Activated CD8-positive, alpha-beta T cell treated with anti-CD3 and anti-CD28 coated beads for 36 hours (primary cell): ENCODE results near the gene ANKLE1. TPM values are rescaled to one million over a fixed set of nuclear protein-coding genes. Genes with fewer than 3 reads are reported as not detected.

ENCODE experiments used
- ATAC-seq: fragments of 200-7000 bp; cut with Tn5 transposase; one replicate; pipeline ENCODE4 v1.10.0; 2021; ENCODE audit warnings: mild to moderate bottlenecking, moderate library complexity
- CTCF ChIA-PET: fragments of 350-600 bp; sonication (Branson Sonifier 250); formaldehyde crosslinking; loops from one replicate; lab custom pipeline; 2021; ENCODE audit warnings: antibody characterized with exemption; lab: Charles Lee
- POLR2A ChIA-PET: fragments of 350-600 bp; sonication (Branson Sonifier 250); formaldehyde crosslinking; loops from one replicate; lab custom pipeline; 2021; ENCODE audit warnings: antibody characterized with exemption; lab: Charles Lee
- DNase-seq: peaks from one replicate; pipeline ENCODE4 v3.0.0-alpha.2; 2020
- H3K27ac Mint-ChIP-seq: one replicate; pipeline ENCODE4 v1.8.0; 2021; ENCODE audit warnings: mild to moderate bottlenecking, mixed read lengths
- H3K27me3 Mint-ChIP-seq: one replicate; pipeline ENCODE4 v1.8.0; 2021; ENCODE audit warnings: mixed read lengths
- H3K36me3 Mint-ChIP-seq: one replicate; pipeline ENCODE4 v1.8.0; 2021; ENCODE audit warnings: low read depth, mixed read lengths
- H3K4me1 Mint-ChIP-seq: one replicate; pipeline ENCODE4 v1.8.0; 2021; ENCODE audit warnings: low read depth, mixed read lengths
- H3K4me3 Mint-ChIP-seq: one replicate; pipeline ENCODE4 v1.8.0; 2021; ENCODE audit warnings: mild to moderate bottlenecking, moderate library complexity, mixed read lengths
- H3K9me3 Mint-ChIP-seq: one replicate; pipeline ENCODE4 v1.8.0; 2021; ENCODE audit warnings: mixed read lengths
- intact Hi-C: fragments of 100-400 bp; cut with micrococcal nuclease; formaldehyde crosslinking; loops from one replicate; pipeline ENCODE4 v1.10.0; 2022
- total RNA-seq, 2 experiments: library from RNA; stranded (reverse); gene quantifications; one replicate each; pipeline ENCODE4 v1.2.3, GENCODE V29; 2021
- TF ChIP-seq, protein P1 (sequence below): fragments of 200-600 bp; IDR thresholded peaks from one replicate; pipeline ENCODE4 v1.8.0; 2022; ENCODE audit warnings: antibody characterized with exemption, mild to moderate bottlenecking

Gene ANKLE1
- total RNA-seq, 2 experiments from 2014 or later, result 15.9 to 18.4 TPM

DNA sequence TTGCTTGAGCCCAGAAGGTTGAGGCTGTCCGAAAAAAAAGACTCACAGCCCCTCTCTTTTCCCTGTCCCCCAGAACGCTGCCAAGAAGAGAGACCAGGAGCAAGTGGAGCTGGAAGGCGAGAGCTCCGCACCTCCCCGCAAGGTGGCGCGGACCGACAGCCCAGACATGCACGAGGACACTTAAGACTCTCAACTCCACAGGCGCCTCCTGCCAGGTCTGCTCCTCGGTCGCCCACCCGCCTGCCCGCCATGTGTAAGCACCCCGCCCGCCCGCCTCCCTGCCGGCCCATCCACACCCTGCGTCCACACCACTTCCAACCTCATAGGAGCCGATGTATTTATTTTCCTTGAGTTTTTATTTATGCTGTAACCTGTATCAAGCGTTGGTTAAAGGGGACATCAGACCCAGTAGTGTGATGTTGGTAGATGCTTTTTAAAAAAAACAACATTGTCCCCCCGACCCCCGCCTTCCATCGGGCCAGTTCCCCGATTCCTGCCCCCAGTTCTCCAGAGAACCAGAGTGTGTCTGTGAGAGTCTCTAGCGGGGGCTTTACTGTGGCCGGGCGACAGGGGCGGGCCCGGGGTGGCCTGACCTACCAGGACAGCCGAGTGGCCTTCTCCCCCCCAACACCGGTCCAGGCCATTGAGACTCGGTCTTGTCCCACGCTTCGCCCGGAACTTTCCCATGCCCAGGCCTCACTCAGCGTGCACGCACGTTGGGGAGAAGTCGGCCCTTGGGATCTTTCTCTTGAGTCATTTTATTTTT is 38.0 kb downstream of the ANKLE1 start:
- Mint-ChIP-seq H3K4me3 (no peak overlapping the region), H3K27me3 (no peaks in the 10 kb centered on the region), H3K36me3 (peaks cover 25% of the 10 kb centered on the region), H3K9me3 (no peaks in the 10 kb centered on the region), H3K4me1 (peaks cover 8% of the 10 kb centered on the region), H3K27ac (no peak overlapping the region)
- ChIA-PET CTCF (no interaction called here), POLR2A (no interaction called here)
- TF ChIP-seq, protein P1, sequence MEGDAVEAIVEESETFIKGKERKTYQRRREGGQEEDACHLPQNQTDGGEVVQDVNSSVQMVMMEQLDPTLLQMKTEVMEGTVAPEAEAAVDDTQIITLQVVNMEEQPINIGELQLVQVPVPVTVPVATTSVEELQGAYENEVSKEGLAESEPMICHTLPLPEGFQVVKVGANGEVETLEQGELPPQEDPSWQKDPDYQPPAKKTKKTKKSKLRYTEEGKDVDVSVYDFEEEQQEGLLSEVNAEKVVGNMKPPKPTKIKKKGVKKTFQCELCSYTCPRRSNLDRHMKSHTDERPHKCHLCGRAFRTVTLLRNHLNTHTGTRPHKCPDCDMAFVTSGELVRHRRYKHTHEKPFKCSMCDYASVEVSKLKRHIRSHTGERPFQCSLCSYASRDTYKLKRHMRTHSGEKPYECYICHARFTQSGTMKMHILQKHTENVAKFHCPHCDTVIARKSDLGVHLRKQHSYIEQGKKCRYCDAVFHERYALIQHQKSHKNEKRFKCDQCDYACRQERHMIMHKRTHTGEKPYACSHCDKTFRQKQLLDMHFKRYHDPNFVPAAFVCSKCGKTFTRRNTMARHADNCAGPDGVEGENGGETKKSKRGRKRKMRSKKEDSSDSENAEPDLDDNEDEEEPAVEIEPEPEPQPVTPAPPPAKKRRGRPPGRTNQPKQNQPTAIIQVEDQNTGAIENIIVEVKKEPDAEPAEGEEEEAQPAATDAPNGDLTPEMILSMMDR, result no peak
- intact Hi-C loops, result no loop called here
- no peak for DNase-seq
- no peak for ATAC-seq

DNA sequence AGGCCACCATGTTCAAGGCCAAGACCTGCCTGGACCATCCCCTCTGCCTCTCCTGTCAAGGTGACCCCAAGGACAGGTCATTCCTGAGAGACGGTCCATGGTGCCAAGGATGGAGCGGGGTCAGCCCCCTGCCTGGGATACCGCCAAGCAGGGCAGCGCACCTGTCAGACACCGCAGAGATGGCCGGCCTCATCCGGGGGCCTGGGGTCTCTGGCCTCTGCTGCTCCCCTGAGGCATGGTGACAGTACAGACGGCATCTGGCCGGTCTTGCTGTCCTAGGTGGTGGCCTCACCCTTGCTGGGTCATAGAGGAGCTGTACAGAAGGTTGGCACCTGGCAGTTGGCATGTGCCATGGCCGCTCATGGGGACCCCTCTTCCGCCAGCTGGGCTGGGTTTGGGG is 38.7 kb downstream of the ANKLE1 start:
- H3K27me3 Mint-ChIP-seq, result no peaks in the 10 kb centered on the region
- ATAC-seq, result no peak
- peaks cover 8% of the 10 kb centered on the region for H3K4me1 Mint-ChIP-seq
- ChIA-PET CTCF (interaction anchor here (1.0 kb wide), 1 partner anchor 65 kb away, joined by 3 read pairs; no protein-coding TSS in a partner anchor), POLR2A (interaction anchor here (1.2 kb wide), 1 partner anchor 13 kb away, joined by 6 read pairs; no protein-coding TSS in a partner anchor)
- no peaks in the 10 kb centered on the region for H3K9me3 Mint-ChIP-seq
- H3K36me3 Mint-ChIP-seq, result peaks cover 25% of the 10 kb centered on the region
- DNase-seq, result no peak
- H3K4me3 Mint-ChIP-seq, result no peak overlapping the region
- TF ChIP-seq, protein P1, result no peak
- H3K27ac Mint-ChIP-seq, result no peak overlapping the region
- intact Hi-C loops, result no loop called here

DNA sequence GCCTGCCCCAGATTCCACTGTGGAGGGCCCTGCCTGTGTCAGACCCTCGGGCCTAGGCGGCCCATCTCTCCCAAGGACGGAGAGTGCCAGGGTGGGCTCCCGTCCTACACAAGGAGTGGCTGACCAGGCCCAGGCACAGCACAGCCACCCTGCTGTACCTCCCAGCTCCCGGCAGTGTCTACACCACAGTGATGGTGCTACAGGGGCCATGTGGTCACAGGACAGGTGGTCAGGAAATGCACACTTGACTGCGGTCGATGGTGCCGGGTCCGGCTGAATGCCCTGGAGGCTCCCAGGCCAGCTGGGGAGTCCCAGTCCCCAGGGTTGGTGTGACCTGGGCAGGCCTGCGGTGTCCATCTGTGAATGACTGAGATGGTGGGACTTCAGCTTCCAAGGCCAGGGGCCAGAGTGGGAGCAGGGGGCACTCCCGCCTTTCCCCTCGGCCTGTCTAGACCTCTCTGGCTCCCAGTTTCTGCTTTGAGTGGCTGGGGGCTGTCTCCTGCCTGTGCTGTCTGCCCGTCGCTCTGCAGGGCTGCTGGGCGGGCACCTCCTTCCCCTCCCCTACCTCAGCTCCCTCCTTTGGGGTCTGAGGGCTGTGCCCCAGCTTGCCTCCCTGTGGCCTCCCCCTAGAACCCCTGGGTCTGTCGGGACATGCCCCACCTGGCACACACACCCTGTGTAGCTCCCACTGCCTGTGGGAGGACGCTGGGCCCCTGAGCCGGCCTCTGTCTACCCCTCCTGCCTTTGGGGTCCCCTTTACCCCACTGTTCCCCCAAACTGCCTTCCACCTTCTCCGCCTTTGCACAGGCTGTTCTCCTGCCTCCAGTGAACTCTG is 40.2 kb downstream of the ANKLE1 start:
- no peaks in the 10 kb centered on the region for H3K9me3 Mint-ChIP-seq
- no peak overlapping the region for H3K27ac Mint-ChIP-seq
- ChIA-PET CTCF (interaction anchor here (0.6 kb wide), 1 partner anchor 33 kb away, joined by 3 read pairs; no protein-coding TSS in a partner anchor), POLR2A (interaction anchor here (0.9 to 1.3 kb wide), 5 partner anchors 10 to 85 kb away, joined by 3 to 6 read pairs (median 5); no protein-coding TSS in a partner anchor)
- no peaks in the 10 kb centered on the region for H3K27me3 Mint-ChIP-seq
- intact Hi-C loops, result no loop called here
- H3K36me3 Mint-ChIP-seq, result peaks cover 17% of the 10 kb centered on the region
- ATAC-seq, result no peak
- DNase-seq, result no peak
- no peak overlapping the region for H3K4me3 Mint-ChIP-seq
- TF ChIP-seq, protein P1, result no peak
- H3K4me1 Mint-ChIP-seq, result peaks cover 3% of the 10 kb centered on the region

DNA sequence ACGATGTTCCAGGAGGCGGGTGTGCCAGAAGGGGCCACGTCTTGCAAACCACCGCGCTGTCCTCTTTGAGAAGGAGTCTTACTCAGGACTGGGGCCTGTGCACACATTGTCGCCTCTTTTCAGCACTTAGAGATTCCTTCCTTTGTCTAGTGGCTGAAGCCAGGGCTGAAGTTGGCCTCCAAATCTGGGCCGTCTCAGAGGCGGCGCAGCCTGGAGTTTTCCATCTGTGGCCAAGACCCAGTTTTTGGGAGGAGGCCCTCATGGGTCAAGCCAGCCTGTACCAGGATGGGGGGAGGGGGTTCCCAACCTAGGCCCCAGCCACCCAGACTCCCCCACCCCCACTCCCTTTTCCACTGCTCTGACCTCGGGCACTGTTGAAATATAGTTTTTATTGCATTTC is 41.2 kb downstream of the ANKLE1 start:
- TF ChIP-seq, protein P1, result no peak
- DNase-seq, result no peak
- POLR2A ChIA-PET, result no interaction called here
- no peak overlapping the region for H3K27ac Mint-ChIP-seq
- H3K4me1 Mint-ChIP-seq, result peaks cover 5% of the 10 kb centered on the region
- intact Hi-C loops, result no loop called here
- CTCF ChIA-PET, result no interaction called here
- H3K36me3 Mint-ChIP-seq, result peaks cover 15% of the 10 kb centered on the region
- no peaks in the 10 kb centered on the region for H3K27me3 Mint-ChIP-seq
- H3K4me3 Mint-ChIP-seq, result peak overlapping the region; percentile 5
- no peaks in the 10 kb centered on the region for H3K9me3 Mint-ChIP-seq
- ATAC-seq, result no peak
